Central memory CD4-positive, alpha-beta T cell (primary cell): ENCODE results near the gene MAP6.
"Not testable (repeated sequence)": the region's sequence is repeated elsewhere in the genome, so short reads cannot be mapped to it uniquely, and the experiment has no call there.

ENCODE experiments used
- DNase-seq: peaks from one replicate; pipeline ENCODE4 v3.0.0; 2022

MAP6 gene

DNA sequence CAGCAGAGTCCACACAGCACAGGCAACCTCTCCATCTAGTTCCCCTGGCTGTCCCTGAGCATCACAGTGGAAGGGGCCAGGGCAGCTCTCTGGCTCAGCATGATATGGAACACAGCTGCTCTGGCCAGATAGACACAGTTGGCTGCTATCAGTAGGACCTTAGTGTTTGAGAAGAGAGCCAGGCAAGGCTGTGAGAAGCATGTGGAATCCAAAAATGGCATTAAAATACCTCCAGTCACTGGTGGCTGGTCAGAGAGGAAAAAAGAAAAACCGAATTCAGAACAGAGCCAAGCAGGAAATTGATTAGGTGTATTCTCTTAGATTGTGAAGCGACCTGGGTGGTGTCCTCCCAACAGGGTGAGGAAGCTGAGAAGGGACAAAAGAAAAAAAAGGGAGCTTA lies 78.9 kb downstream of the MAP6 start:
- DNase-seq: no peak

DNA sequence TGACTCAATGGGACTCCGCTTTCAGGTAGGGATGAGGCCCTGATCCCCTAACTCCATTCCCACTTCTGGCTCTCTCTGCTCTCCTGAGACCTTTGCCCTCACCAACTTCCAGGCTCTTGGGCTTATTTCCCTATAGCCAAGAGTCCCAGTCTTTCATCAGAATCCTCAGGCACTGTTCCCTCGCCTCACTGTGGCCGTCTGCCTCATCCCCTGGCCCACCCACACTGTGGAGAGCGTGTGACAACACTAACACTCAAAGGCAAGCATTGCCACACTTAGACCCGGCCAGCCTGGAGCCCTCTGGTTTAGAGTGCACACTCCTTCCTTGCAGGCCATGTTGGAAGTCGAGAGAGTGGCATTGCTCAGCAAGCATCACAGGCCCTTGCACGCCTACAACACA lies 79.8 kb downstream of the MAP6 start:
- no peak for DNase-seq

DNA sequence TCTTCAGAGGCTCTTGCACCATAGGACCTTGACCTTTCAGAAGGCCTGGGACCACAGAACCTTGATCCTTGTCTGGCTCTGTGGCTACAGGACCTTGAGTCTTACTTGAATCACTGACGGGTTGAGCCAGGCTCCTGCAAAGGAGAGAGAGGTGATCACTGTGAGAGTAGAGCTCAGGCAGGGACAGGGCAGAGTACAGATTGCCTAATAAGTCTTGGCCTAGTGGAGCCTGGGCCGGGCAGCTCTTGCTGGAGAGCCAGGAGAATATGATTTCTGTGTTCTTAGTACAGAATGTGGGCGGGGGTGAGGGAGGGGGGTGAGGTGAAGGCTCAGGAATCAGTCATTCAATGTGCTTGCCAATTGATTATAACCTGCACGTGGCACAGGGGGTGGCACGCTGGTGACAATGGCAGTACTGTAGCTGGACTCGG lies 80.8 kb downstream of the MAP6 start:
- DNase-seq: no peak

DNA sequence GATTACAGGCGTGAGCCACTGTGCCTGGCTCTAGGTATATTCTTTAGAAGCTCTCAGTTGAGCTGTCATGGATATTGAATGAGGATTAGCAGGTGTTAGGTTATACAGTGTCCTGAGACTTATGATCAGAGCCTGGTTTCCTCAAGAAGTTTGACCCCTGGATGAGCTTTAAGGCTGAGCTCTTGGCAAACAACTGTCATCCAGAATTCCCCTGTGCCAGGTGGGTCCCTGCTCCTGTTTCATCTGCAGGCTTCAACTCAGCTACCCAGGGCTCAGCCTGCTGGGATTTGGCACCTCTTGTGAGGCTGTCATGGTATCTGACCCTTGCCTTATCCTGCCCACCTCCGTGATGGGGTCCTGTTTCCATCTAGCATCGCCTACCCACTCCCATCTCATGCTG lies 82.4 kb downstream of the MAP6 start:
- no peak for DNase-seq

DNA sequence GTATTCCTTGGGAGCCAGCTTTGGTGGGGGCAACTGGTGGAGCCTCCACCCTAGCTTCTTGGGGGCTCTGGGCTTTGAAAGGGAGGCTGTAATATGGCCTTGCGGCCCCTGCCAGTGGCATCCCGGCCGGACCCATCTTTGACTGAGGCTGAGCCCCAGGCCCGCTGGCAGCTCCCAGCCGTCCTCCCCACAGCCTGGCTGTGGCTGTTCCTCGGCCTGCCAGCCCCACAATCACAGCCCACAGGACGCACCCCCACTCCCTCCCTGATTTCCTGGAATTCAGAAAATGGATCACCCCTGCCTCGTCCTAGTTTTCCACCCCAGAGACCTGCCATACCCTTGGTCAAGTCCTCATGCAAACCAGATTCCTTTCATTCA lies 83.6 kb downstream of the MAP6 start:
- DNase-seq: no peak

DNA sequence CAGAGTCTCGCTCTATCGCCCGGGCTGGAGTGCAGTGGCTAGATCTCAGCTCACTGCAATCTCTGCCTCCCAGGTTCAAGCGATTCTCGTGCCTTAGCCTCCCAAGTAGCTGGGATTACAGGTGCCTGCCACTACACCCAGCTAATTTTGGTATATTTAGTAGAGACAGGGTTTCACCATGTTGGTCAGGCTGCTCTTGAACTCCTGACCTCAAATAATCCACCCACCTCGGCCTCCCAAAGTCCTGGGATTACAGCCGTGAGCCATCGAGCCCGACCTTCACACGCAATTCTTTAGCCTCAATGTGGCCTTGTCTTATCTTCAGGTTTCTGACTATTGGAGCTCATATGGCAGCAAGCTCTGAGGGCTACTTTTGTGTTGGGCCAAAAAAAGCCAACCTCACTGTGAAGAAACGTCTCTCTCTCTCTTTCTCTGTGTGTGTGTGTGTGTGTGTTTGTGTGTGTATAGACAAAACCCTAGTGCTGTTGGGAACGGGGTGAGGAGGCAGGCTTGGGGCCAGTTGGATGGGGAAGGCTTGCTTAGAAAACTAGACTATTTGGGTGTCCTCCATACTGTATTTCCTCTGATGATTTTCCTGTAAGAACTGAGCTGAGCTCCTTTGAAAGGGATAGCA lies 84.1 kb downstream of the MAP6 start:
- not testable (repeated sequence) for DNase-seq

DNA sequence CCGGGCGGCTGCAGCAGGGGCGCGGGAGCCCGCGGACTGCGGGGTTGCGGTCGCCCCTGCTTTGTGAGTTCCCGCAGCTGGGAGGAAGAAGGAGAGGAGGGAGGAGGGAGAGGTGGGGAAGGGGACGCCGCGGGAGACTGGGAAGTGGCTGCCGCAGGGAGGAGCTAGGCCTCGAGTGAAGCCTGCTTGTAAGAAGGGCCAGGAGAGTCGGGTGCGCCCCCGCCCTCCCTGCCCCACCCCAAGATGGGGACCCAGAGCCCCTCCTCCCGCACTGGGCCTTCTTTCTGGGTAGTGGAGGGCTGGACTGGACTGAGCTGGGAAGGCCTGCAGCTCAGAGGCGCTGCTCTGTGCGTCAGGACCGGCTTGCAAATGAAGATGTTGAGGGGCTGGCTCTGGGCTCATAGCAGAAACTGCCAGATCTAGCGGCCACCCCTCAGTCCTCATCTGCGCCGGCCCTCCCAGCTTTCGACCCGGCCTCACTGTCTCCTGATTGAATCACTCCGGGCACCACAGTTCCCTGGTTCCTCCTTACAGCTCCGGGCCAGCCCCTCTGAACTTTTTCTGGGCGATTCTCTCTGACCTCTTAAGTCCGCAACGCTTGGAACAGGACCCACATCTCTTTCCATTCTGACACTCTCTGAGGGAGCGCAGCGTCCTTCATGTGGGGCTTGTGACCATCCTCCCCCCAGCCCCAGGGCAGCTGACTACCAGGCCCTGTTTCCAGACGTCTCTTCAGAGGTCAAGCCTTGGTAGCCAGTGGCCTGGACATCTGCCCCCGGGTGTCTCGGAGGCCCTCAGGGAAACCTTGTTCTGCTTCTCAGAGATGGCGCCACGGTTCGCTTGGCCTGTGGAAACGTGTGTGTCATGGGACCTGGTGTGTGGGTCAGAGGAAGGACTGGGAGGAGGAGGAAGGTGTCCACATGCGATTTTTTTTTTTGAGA lies 84.8 kb downstream of the MAP6 start:
- DNase-seq: no peak

DNA sequence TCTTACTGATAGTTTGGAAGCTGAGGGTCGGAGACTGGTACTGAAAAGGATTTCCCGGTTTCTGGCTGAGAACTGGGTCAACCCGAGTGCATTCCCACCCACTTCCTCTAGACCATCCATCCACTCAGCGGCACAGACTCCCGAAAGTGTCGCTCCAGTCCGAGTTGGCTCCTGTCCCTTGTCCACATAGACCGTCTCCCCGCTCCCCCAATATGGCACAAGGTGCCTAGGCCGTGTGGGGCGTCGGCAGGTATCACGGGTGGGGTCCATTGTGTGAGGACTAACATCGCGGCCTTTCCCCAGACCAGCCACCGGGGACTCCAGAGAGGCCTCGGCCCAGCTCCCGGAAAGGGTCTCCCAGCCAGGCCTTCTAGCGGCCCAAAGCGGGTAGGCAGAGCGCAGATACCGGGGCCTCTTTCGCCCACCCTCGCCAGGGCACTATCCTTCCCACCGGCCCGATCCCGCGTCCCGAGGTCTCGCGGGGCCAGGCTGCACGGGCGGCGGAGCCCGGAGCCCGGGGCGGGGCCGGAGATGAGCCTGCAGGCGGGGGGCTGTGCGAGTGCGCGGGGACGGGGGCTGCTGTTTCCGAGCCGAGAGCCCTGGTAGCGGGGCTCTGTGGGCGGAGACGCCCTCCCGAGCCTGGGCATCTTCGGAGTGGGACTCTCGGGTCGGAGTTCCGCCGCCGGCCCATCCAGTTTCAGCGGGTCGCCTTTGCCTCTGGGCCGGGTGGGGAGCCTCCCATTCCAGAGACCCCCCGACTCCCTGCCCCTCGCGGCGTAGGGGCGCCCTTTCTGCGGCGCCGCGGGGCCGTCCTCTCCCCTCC lies 85.7 kb downstream of the MAP6 start:
- peak; percentile 33 for DNase-seq

DNA sequence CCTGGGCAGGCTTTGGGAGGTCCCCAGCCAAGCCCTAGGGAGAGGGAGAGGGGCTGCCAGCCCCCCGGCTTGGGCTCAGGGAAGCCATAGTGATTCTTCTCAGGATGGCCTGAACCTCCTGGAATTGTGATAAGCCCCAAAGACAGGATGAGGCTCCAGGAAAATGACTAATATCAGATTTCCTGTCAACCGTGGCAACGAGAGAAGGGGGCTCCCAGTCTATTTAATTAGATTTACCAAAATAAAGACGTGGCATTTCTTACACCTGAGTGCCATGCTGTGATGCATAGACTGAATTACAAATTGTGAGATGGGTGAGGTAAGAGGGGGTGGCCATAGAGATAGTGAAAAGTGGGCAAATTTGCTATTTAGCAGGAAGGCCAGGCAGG lies 86.3 kb downstream of the MAP6 start:
- no peak for DNase-seq

DNA sequence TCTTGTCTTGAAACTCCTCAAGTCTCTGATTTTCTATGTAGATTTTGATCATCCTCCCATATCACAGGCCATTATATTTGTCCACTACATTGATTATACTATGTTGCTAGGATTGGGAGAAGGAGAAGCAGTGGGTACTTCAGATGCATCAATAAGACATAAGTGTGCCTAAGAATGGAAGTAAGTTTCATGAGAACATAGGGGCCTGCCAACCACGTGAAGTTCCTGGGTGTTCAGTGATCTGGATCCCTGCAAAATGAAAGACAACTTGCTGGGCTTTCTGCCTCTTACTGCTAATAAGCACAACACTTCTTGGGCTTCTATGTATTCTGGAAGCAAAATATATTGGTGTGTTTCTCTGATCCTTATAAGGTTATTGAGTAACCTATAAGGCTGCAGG lies 89.0 kb downstream of the MAP6 start:
- no peak for DNase-seq

DNA sequence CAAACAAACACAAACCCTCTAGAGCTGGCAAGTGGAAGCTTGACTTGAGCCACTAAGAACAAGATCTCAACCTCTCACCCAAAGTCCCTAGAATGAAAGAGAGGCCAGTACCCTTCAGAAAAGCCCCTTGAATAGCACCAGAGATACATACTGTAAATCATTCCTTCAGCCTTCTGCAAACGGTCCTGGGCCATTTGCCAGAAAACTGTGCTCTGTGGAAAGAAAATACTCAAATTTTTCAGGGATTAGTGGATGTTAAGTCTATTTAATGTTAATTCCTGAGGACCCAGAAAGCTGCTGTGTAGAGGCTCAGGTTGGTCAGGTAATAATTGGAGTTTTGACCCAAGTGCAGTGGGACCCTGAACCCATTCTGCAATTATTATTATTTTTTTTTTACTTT lies 89.9 kb downstream of the MAP6 start:
- DNase-seq: no peak

DNA sequence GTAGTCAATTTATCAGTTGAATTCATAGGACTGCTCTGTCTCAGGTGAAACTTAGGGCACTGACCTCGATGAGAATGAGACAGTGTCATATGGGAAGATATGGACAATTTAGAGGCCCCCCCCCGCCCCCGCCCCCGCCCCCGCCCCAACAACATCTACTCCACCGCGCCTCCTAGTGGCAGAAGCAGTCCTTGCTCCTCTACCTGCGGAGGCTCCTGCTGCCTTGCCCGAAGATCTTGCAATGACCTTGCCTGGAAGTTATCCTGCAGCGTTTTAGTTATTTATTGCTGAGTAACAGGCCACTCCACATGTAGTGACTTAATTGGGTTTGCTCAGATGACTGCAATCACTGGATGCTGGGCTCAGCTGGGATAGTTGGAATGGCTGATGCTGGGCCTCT lies 91.6 kb downstream of the MAP6 start:
- peak; percentile 37 for DNase-seq

DNA sequence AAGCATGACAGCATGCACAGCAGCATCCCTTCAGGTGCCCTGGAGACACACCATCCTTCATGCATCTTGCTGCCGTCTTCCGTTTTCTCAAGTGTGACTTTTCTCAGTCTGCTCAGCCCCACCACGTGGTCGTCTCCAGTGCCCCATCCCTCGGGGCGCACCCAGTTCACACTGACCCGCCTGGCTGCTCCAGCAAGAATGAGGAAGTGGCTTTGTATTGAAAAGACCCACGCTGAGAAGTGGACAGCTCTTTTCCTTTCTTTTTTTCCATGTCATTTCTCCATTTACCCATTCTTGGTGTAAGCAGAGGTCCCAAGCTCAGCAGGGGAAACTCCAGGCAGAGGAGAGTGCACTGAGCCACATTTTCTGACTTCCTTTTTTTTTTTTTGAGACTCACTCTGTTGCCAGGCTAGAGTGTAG lies 92.3 kb downstream of the MAP6 start:
- DNase-seq: no peak

DNA sequence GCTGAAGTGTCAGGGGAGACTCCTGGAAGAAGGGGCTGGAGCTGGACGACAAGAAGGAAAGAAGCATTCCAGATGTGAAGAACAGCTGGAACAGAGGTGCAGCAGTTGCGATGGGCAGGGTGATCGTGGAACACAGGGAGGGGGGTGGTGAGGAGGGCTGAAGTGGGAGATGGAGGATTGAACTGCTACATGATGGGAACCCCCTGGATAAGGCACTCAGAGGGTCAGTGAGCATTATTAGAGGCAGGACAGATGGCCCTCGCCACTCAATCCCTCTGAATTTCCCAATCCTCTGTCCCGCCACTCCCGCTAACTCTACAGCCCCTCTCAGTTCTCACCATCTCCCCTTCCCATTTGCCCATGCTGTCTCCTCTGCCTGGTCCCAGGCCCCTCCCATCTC lies 92.8 kb downstream of the MAP6 start:
- DNase-seq: no peak

DNA sequence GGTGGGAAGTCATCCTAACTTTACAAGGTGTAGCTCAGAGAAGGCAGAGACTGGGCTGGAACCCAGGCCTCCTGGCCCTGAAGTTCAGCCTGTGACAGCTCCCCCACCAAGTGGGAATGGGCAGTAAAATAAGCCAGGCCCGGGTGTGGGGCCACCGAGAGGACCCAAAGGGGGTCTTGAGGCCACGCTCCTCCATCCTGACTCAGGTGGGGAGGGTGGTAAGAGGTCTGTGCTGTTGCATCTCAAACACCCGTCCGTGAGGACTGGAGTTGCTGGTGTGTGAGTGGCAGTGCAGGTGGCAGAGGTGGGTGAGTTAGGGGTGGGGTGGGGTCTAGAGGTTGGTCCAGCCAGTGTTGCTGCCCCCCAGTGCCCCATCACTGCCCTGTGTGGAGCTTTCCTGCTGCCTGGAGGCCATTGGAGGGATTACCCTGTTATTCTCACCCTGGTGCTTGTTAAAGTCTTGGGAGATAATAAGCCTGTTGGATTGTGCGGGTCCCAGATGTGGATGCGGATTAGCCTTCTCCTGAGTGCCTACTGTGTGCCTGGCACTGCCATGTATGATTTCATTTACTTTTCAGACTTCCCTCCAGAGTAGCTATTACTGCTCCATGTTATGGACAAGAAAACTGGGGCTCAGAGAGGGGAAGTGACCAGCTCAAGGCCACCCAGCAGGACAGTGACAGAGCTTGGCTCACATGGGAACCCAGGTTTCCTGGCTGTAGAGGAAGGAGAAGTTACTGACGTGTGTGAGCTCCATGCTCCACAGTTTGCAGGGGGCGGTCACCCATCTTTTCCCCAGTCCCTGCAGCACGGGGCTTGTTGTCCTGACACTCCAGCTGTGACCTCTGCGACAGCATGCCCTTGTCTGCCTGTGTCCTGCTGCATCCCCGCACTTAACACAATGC lies 93.9 kb downstream of the MAP6 start:
- no peak for DNase-seq

DNA sequence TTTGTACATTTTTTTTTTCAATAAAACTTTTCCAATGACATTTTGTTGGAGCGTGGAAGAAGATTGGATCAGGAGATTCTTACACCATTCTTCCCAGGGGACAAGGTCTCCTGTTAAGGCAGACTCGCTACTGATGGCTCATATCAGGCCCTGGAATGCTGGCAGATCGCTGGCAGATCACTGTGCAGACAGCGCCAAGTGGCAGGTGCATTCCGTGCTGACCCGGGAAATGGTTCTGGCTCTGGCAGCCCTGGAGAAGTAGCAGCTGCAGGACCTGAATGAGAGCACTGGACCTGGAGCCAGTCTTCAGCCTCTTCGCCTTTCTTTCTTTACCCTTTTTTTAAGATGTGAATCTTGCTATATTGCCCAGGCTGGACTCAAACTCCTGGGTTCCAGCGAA lies 96.1 kb downstream of the MAP6 start:
- DNase-seq: no peak

DNA sequence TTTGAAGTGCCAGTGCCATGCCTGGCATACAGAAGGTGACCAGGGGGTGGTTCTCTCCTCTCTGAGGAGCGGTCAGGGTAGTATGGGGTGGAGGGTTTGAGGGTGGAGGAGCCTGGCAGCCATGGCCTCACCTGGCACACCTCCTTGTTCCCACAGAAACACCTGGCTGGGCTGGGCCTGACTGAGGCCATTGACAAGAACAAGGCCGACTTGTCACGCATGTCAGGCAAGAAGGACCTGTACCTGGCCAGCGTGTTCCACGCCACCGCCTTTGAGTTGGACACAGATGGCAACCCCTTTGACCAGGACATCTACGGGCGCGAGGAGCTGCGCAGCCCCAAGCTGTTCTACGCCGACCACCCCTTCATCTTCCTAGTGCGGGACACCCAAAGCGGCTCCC lies 97.2 kb downstream of the MAP6 start:
- DNase-seq: no peak

DNA sequence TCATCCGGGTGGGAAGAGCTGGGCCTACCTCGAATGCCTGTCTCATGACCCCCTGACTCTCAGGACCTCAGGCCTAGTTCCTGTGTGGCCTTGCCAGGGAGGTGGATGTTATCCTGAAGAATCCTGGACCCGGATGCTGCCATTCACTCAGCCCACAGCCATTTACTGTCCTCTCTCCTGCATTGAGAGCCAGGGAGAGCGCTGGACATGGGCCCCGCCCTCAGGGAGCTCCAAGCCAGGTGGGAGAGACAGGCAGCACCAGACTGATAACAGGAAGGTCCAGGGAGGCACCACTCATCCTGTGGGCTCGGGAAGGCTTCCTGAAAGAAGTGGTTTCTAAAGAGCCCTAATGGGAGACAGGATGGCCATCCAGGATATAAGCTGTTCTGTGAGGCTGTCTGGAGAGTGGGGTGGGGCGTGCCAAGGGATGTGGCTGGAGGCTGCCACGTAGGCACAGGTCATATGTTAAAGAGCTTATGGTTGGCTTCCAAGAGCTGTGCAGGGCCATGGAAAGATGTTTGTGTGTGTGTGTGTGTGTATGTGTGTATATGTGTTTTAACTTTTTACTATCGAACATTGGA lies 98.2 kb downstream of the MAP6 start:
- DNase-seq: no peak

DNA sequence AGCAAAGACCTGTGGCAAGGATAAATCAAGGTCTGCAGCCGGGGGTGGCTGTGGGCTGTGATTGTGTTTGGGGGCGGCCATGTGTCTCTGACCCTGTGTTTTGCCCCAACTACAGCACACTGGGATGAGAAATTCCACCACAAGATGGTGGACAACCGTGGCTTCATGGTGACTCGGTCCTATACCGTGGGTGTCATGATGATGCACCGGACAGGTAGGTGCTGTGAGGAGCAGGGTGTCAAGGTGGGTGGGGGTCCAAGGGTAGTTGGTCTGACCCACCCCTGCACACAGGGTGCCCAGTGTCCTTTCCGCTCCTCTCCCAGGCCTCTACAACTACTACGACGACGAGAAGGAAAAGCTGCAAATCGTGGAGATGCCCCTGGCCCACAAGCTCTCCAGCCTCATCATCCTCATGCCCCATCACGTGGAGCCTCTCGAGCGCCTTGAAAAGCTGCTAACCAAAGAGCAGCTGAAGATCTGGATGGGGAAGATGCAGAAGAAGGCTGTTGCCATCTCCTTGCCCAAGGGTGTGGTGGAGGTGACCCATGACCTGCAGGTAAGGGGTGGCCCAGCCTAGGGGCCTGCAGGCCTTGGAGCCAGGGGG lies 100.1 kb downstream of the MAP6 start:
- no peak for DNase-seq

DNA sequence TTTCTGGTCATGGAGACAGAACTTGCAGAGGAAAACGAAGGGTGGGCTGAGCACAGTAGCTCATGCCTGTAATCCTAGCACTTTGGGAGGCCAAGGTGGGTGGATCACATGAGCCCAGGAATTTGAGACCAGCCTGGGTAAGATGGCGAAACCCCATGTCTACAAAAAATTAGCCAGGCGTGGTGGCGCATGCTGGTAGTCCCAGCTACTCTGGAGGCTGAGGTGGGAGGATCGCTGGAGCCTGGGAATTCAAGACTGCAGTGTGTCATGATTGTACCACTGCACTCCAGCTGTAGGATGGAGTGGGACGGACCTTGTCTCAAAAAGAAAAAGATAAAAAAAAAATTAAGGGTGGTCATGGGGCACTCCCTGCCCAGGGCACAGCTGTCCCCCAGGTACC lies 100.9 kb downstream of the MAP6 start:
- no peak for DNase-seq

DNA sequence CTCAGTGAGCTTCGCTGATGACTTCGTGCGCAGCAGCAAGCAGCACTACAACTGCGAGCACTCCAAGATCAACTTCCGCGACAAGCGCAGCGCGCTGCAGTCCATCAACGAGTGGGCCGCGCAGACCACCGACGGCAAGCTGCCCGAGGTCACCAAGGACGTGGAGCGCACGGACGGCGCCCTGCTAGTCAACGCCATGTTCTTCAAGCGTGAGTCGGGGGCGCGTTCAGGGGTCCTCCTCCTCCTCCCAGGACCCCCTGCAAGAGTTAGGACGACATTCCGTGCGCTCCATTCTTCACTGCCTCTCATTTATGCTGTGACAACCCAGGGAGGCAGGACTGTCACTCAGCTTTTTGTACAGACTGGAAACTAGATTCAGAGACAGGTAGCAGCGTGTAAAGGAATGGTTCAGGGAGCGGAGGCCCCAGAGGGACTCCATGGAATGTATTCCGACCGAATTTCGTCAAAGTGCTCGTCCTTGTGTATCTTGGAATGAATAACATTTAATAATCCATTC lies 102.0 kb downstream of the MAP6 start:
- DNase-seq: no peak
